Small intestine (tissue), 7 donors: Measurements from ENCODE around the gene TRMT10B. TPM values are rescaled to one million over a fixed set of nuclear protein-coding genes. Genes with fewer than 3 reads are reported as not detected.
"Not testable (repeated sequence)": the region's sequence is repeated elsewhere in the genome, so short reads cannot be mapped to it uniquely, and the experiment has no call there.

ENCODE experiments used
- DNase-seq, 2 donors: peaks; one replicate each; pipeline versions ENCODE4 v3.0.0 to v3.0.0-alpha.2; 2013
- FAIRE-seq: peaks from 2 replicates; lab custom pipeline; 2012; peaks lifted over from hg19 to GRCh38; lab: Jason Lieb, UNC
- H3K27ac ChIP-seq, 3 donors: one replicate each; pipeline ENCODE4 v1.5.1; 2013; ENCODE audit warnings: low read length in 2 of 3, mild to moderate bottlenecking in 2 of 3, control low read depth in 1 of 3, inconsistent platforms in 1 of 3, low read depth in 1 of 3, moderate library complexity in 1 of 3
- H3K27me3 ChIP-seq, 3 donors: one replicate each; pipeline ENCODE4 v1.6.1; 2013; ENCODE audit warnings: low read length in 3 of 3, inconsistent platforms in 1 of 3; ENCODE audit not compliant: control insufficient read depth in 3 of 3, insufficient read depth in 3 of 3
- H3K36me3 ChIP-seq, 3 donors: one replicate each; pipeline ENCODE4 v1.6.1; 2013; ENCODE audit warnings: low read length in 3 of 3, inconsistent platforms in 1 of 3, low read depth in 1 of 3, mild to moderate bottlenecking in 1 of 3, moderate library complexity in 1 of 3; ENCODE audit not compliant: control insufficient read depth in 3 of 3, insufficient read depth in 2 of 3
- H3K4me1 ChIP-seq, 3 donors: one replicate each; pipeline ENCODE4 v1.6.1; 2013; ENCODE audit warnings: low read length in 2 of 3, inconsistent platforms in 1 of 3, low read depth in 1 of 3, mild to moderate bottlenecking in 1 of 3, moderate library complexity in 1 of 3; ENCODE audit not compliant: control insufficient read depth in 3 of 3, insufficient read depth in 2 of 3
- H3K4me3 ChIP-seq, 3 donors: one replicate each; pipeline ENCODE4 v1.5.1; 2013; ENCODE audit warnings: low read length in 3 of 3, control low read depth in 1 of 3, inconsistent platforms in 1 of 3, low read depth in 1 of 3, mild to moderate bottlenecking in 1 of 3, moderate library complexity in 1 of 3
- H3K9me3 ChIP-seq, 2 donors: one replicate each; pipeline ENCODE4 v1.6.1; 2013; ENCODE audit warnings: low read depth in 1 of 2, low read length in 1 of 2; ENCODE audit not compliant: control insufficient read depth in 2 of 2, insufficient read depth in 1 of 2
- WGBS, 3 donors: extraction: QIAGEN DNeasy Blood & Tissue Kit; methylation state at CpG; one replicate each; pipeline ENCODE4 v1.1.7; 2013; 5-methylcytosine and 5-hydroxymethylcytosine counted together
- polyA plus RNA-seq, 4 donors: library from polyadenylated mRNA; stranded (reverse) in 3 of 4; unstranded in 1 of 4; fragments of 200-250 nt in 3 of 4; fragments of 120-200 nt in 1 of 4; gene quantifications; one replicate each; pipeline versions ENCODE4 v1.2.1 to v1.2.3, GENCODE V29; 2013
- donor health status: healthy with polysubstance abuse.
- donor health status: control.
- donor health status: control.
- donor health status: Bipolar disorder and iron deficiency.
- donor health status: healthy.

Gene TRMT10B
- polyA plus RNA-seq, 4 donors, result 4.5 to 21.6 (median 5.6) TPM

GRCh38 chr9:37812773-37813379, 59.3 kb downstream of the TRMT10B start:
- Histone ChIP-seq H3K36me3 (peaks cover 0 to 13% (median 2%) of the 10 kb centered on the region in 3 donors), H3K4me3 (no peak overlapping the region), H3K9me3 (peaks cover 0 to 3% of the 10 kb centered on the region in 2 donors), H3K27me3 (no peaks in the 10 kb centered on the region), H3K4me1 (no peaks in the 10 kb centered on the region), H3K27ac (no peak overlapping the region)
- 95 to 98% (median 96%) methylated on average over 5 of the region's 5 CpGs for WGBS, 3 donors
- DNase-seq, result no peak
- FAIRE-seq, result no peak

- Histone ChIP-seq H3K9me3 (no peaks in the 10 kb centered on the region), H3K36me3 (peaks cover 0 to 3% (median 2%) of the 10 kb centered on the region in 3 donors), H3K4me1 (no peaks in the 10 kb centered on the region), H3K27ac (no peak overlapping the region), H3K27me3 (no peaks in the 10 kb centered on the region), H3K4me3 (no peak overlapping the region)
- 73 to 85% (median 76%) methylated on average over 2 of the region's 2 CpGs for WGBS, 3 donors
- FAIRE-seq (no peak), DNase-seq (no peak)
These were observed 65.2 kb downstream of the TRMT10B start for GRCh38 chr9:37818849-37819248.

- FAIRE-seq (no peak), DNase-seq (no peak)
- no peak overlapping the region for H3K27ac ChIP-seq
- peaks cover 0 to 5% (median 2%) of the 10 kb centered on the region in 3 donors for H3K36me3 ChIP-seq
- WGBS, 3 donors, result 89 to 91% (median 89%) methylated on average over 5 of the region's 5 CpGs
- no peaks in the 10 kb centered on the region for H3K27me3 ChIP-seq
- H3K9me3 ChIP-seq, result no peaks in the 10 kb centered on the region
- no peak overlapping the region for H3K4me3 ChIP-seq
- H3K4me1 ChIP-seq, result no peaks in the 10 kb centered on the region
These were observed 66.5 kb downstream of the TRMT10B start for GRCh38 chr9:37820142-37820541.

- peaks cover 0 to 25% (median 9%) of the 10 kb centered on the region in 3 donors for H3K36me3 ChIP-seq
- not testable (repeated sequence) for H3K4me3 ChIP-seq, H3K27ac ChIP-seq, H3K9me3 ChIP-seq, H3K4me1 ChIP-seq, H3K27me3 ChIP-seq, FAIRE-seq, DNase-seq
- 97 to 100% (median 97%) methylated on average over 2 of the region's 2 CpGs for WGBS, 3 donors
These were observed 71.6 kb downstream of the TRMT10B start for GRCh38 chr9:37825174-37825573.

GRCh38 chr9:37827483-37828165, 74.0 kb downstream of the TRMT10B start:
- no peak for FAIRE-seq
- Histone ChIP-seq H3K4me1 (no peaks in the 10 kb centered on the region), H3K4me3 (no peak overlapping the region), H3K9me3 (no peaks in the 10 kb centered on the region), H3K36me3 (peaks cover 0 to 31% (median 8%) of the 10 kb centered on the region in 3 donors), H3K27ac (no peak overlapping the region), H3K27me3 (no peaks in the 10 kb centered on the region)
- WGBS, 3 donors, result 98% methylated on average over 4 of the region's 4 CpGs
- no peak for DNase-seq

Other genes with a start within 250 kb of the TRMT10B start
- 1 to 10 TPM; 1.4 to 4.4 (median 2.4) TPM for gene FBXO10, start 177.4 kb upstream of the TRMT10B start, polyA plus RNA-seq
- 100 to 1,000 TPM; 130 to 140 (median 137) TPM for gene TOMM5, start 161.2 kb upstream of the TRMT10B start, polyA plus RNA-seq
- under 1 TPM in 2 of 4 donors, not detected in 2; 0.06 TPM for gene FRMPD1, start 102.9 kb upstream of the TRMT10B start, polyA plus RNA-seq
- gene EXOSC3, start 31.3 kb downstream of the TRMT10B start, polyA plus RNA-seq, result 10 to 100 TPM; 11.9 to 38.8 (median 25.5) TPM
- 10 to 100 TPM in 1 of 4 donors, 1 to 10 TPM in 3; 5.6 to 21.8 (median 7.5) TPM for gene DCAF10, start 47.0 kb downstream of the TRMT10B start, polyA plus RNA-seq
- gene SLC25A51, start 150.3 kb downstream of the TRMT10B start, polyA plus RNA-seq, result 10 to 100 TPM in 3 of 4 donors, 1 to 10 TPM in 1; 9.2 to 20.0 (median 13.2) TPM